A549 (cell line): ENCODE data around the gene NFKBIE. TPM values are rescaled to one million over a fixed set of nuclear protein-coding genes. Genes with fewer than 3 reads are reported as not detected.

Experiments
- ATAC-seq, 2 experiments: fragments of 200-7000 bp in 1 of 2; fragments of >200 bp in 1 of 2; cut with Nextera tagmentation in 1 of 2; cut with Tn5 transposase in 1 of 2; 3 replicates each; pipeline versions ENCODE4 v1.8.0 to v1.9.1; 2018 to 2020; ENCODE audit warnings: mild to moderate bottlenecking in 1 of 2, moderate library complexity in 1 of 2
- CTCF ChIA-PET: fragments of 300-600 bp; sonication (Branson Sonifier 250); formaldehyde crosslinking; extraction: SDS; loops from one replicate; lab custom pipeline; 2021; ENCODE audit warnings: antibody characterized with exemption, inconsistent platforms; lab: Yijun Ruan, JAX
- POLR2A ChIA-PET: fragments of 350-600 bp; formaldehyde crosslinking; extraction: SDS; loops from one replicate; lab custom pipeline; 2021; ENCODE audit warnings: antibody characterized with exemption, inconsistent platforms; lab: Yijun Ruan, JAX
- DNase-seq, 2 experiments: peaks; one replicate each; pipeline versions ENCODE4 v3.0.0 to v3.0.0-alpha.2; 2011 to 2016; ENCODE audit warnings: low read depth in 1 of 2, low spot score in 1 of 2
- FAIRE-seq: peaks from 2 replicates; lab custom pipeline; 2011; peaks lifted over from hg19 to GRCh38; lab: Jason Lieb, UNC
- H3K27ac ChIP-seq, 2 experiments: fragments of >200 bp; sonication (Bioruptor Twin); formaldehyde crosslinking; 3 replicates each; pipeline ENCODE4 v1.5.1; 2016 to 2017
- H3K4me1 ChIP-seq: fragments of >200 bp; sonication (Bioruptor Twin); formaldehyde crosslinking; 3 replicates; pipeline ENCODE4 v1.6.1; 2016
- H3K4me2 ChIP-seq: fragments of >200 bp; sonication (Bioruptor Twin); formaldehyde crosslinking; 3 replicates; pipeline ENCODE4 v1.6.1; 2016
- H3K4me3 ChIP-seq: fragments of >200 bp; sonication (Bioruptor Twin); formaldehyde crosslinking; 3 replicates; pipeline ENCODE4 v1.5.1; 2016
- H3K9me3 ChIP-seq: fragments of >200 bp; sonication (Bioruptor Twin); formaldehyde crosslinking; 3 replicates; pipeline ENCODE4 v1.6.1; 2016
- BCL3 ChIP-seq: fragments of >200 bp; sonication (Bioruptor Twin); formaldehyde crosslinking; IDR thresholded peaks from 3 replicates; pipeline ENCODE4 v1.6.1; 2016
- CHD2 ChIP-seq: fragments of 150-350 bp; IDR thresholded peaks from 2 replicates; pipeline ENCODE4 v1.6.1; 2014; ENCODE audit warnings: low read length; ENCODE audit not compliant: partially characterized antibody
- CHD4 ChIP-seq: fragments of 200-600 bp; sonication (generic); IDR thresholded peaks from 2 replicates; pipeline ENCODE4 v1.6.1; 2016; ENCODE audit warnings: antibody characterized with exemption, mild to moderate bottlenecking, borderline replicate concordance
- E2F6 ChIP-seq: IDR thresholded peaks from 2 replicates; pipeline ENCODE4 v1.6.1; 2012; ENCODE audit warnings: low read depth, borderline replicate concordance
- GATA3 ChIP-seq: IDR thresholded peaks from 2 replicates; pipeline ENCODE4 v1.6.1; 2012; ENCODE audit warnings: borderline replicate concordance
- HMGXB4 ChIP-seq: fragments of 250-450 bp; sonication (Bioruptor Pico); IDR thresholded peaks from 2 replicates; pipeline ENCODE4 v1.5.0; 2021; ENCODE audit warnings: mild to moderate bottlenecking, moderate library complexity, borderline replicate concordance
- HOXA7 ChIP-seq: fragments of 250-450 bp; sonication (Bioruptor Pico); IDR thresholded peaks from 2 replicates; pipeline ENCODE4 v1.5.0; 2020; ENCODE audit warnings: mild to moderate bottlenecking, moderate library complexity
- HOXB13 ChIP-seq: fragments of 250-450 bp; sonication (Bioruptor Pico); IDR thresholded peaks from 2 replicates; pipeline ENCODE4 v1.5.0; 2020; ENCODE audit warnings: low read depth, mild to moderate bottlenecking, moderate library complexity
- HOXB5 ChIP-seq: fragments of 250-450 bp; sonication (Bioruptor Pico); IDR thresholded peaks from 2 replicates; pipeline ENCODE4 v1.5.0; 2020; ENCODE audit warnings: mild to moderate bottlenecking, moderate library complexity
- JUN ChIP-seq, 2 experiments: fragments of >200 bp; sonication (Bioruptor Twin); formaldehyde crosslinking; IDR thresholded peaks; 2 replicates in 1 of 2; 3 replicates in 1 of 2; pipeline ENCODE4 v1.6.1; 2016 to 2017
- JUNB ChIP-seq: fragments of >200 bp; sonication (Bioruptor Twin); formaldehyde crosslinking; IDR thresholded peaks from 2 replicates; pipeline ENCODE4 v1.6.1; 2016
- KDM5A ChIP-seq: fragments of 200-600 bp; sonication (generic); IDR thresholded peaks from 2 replicates; pipeline ENCODE4 v1.6.1; 2016; ENCODE audit warnings: antibody characterized with exemption, mild to moderate bottlenecking
- MAFK ChIP-seq: fragments of 450-650 bp; IDR thresholded peaks from 2 replicates; pipeline ENCODE4 v1.6.1; 2014; ENCODE audit not compliant: partially characterized antibody
- MAX ChIP-seq: IDR thresholded peaks from 2 replicates; pipeline ENCODE4 v1.6.1; 2012
- MAZ ChIP-seq: fragments of 150-350 bp; IDR thresholded peaks from 2 replicates; pipeline ENCODE4 v1.6.1; 2014; ENCODE audit warnings: antibody characterized with exemption, low read depth, low read length, borderline replicate concordance
- NFE2L2 ChIP-seq: fragments of 150-350 bp; conservative IDR thresholded peaks from 2 replicates; pipeline ENCODE4 v1.6.1; 2014; ENCODE audit warnings: low read length
- POLR2AphosphoS2 ChIP-seq: conservative IDR thresholded peaks from 2 replicates; pipeline ENCODE4 v1.6.1; 2012; ENCODE audit warnings: low read length, improper control_type of control experiment, inconsistent platforms
- RFX5 ChIP-seq: fragments of 450-650 bp; IDR thresholded peaks from 2 replicates; pipeline ENCODE4 v1.7.1; 2014; ENCODE audit warnings: antibody characterized with exemption, mild to moderate bottlenecking, moderate library complexity
- SREBF2 ChIP-seq: fragments of 450-650 bp; IDR thresholded peaks from 2 replicates; pipeline ENCODE4 v1.6.1; 2014; ENCODE audit warnings: mild to moderate bottlenecking, moderate library complexity
- TP53 ChIP-seq: fragments of 250-450 bp; sonication (Bioruptor Pico); IDR thresholded peaks from 2 replicates; pipeline ENCODE4 v1.5.0; 2021; ENCODE audit warnings: mild to moderate bottlenecking, moderate library complexity
- ZC3H11A ChIP-seq: fragments of 450-650 bp; IDR thresholded peaks from 2 replicates; pipeline ENCODE4 v1.6.1; 2014; ENCODE audit warnings: antibody characterized with exemption, mild to moderate bottlenecking
- ZNF302 ChIP-seq: fragments of 250-450 bp; sonication (Bioruptor Pico); IDR thresholded peaks from 2 replicates; pipeline ENCODE4 v1.9.0; 2021; ENCODE audit warnings: inconsistent platforms, mild to moderate bottlenecking, moderate library complexity
- WGBS: methylation state at CpG from one replicate; pipeline ENCODE4 v1.1.6; 2017; ENCODE audit errors: missing lambda C conversion rate; 5-methylcytosine and 5-hydroxymethylcytosine counted together
- polyA plus RNA-seq, 4 experiments: library from polyadenylated mRNA; depleted of rRNA in 3 of 4; stranded (reverse); fragments of >200 nt; fragmentation: RNase III in 1 of 4; extraction: RNeasy Plus Mini Kit Qiagen cat#74134 plus additional on column Dnase treatment in 1 of 4; gene quantifications; 2 replicates in 3 of 4; 3 replicates in 1 of 4; pipeline ENCODE4 v1.2.3, GENCODE V29; 2011 to 2017
- TF ChIP-seq, protein P1 (sequence below): fragments of >200 bp; sonication (Bioruptor Twin); formaldehyde crosslinking; IDR thresholded peaks from 2 replicates; pipeline ENCODE4 v1.6.1; 2016
- TF ChIP-seq, protein P2 (sequence below): fragments of 150-350 bp; IDR thresholded peaks from 2 replicates; pipeline ENCODE4 v1.6.1; 2014; ENCODE audit warnings: low read depth, mild to moderate bottlenecking, low read length

NFKBIE gene
- polyA plus RNA-seq, 2 of the 4 experiments (the other 2 are of a cell fraction): 6.0 to 6.3 TPM

- FAIRE-seq: no peak
- ATAC-seq: no peak
- ChIA-PET POLR2A (no interaction called here), CTCF (interaction anchor here (1.1 to 5.0 kb wide), 4 partner anchors 11 to 59 kb away, joined by 3 to 29 read pairs (median 6); no protein-coding TSS in a partner anchor)
- WGBS: 27% methylated on average over 9 of the region's 9 CpGs
- H3K4me2 ChIP-seq: no peak overlapping the region
- H3K4me1 ChIP-seq: no peaks in the 10 kb centered on the region
- no peak overlapping the region for H3K4me3 ChIP-seq
- TF ChIP-seq MAX (no peak), GATA3 (no peak), JUNB (no peak), CHD2 (no peak), E2F6 (no peak), JUN (IDR thresholded peaks at IDR 0.05) (no peak), RFX5 (no peak), NFE2L2 (no peak), CHD4 (no peak), MAZ (no peak), POLR2AphosphoS2 (no peak), HMGXB4 (CRISPR knock-in tag) (no peak), HOXB5 (no peak), MAFK (no peak), TP53 (CRISPR knock-in tag) (no peak)
- no peak for DNase-seq
- no peak overlapping the region for H3K27ac ChIP-seq
- H3K9me3 ChIP-seq: no peaks in the 10 kb centered on the region
These were observed 13.7 kb upstream of the NFKBIE start for GRCh38 chr6:44278774-44279697.

DNA sequence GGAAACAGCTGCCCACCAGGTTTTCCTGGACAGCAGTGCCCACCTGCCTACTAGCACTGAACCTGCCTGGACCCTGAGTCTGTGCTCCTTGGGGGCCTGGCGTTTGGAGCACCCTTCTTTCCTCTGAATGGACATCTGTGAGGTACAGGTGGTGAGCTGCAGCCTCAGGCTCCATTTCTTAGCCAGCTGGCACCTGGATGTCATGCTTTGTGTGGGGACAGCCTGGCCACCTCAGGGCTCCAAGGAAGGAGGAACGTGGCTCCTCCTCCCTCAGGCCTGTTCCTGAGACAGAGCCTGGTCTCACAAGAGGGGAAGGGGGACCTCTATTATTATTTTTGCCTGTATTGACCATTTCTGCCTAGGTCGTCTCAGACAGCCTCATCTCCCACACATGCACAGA is 13.0 kb upstream of the NFKBIE start:
- 27% methylated on average over 3 of the region's 3 CpGs for WGBS
- no peak overlapping the region for H3K4me3 ChIP-seq
- H3K9me3 ChIP-seq: no peaks in the 10 kb centered on the region
- H3K4me2 ChIP-seq: no peak overlapping the region
- ATAC-seq: no peak
- ChIA-PET POLR2A (no interaction called here), CTCF (interaction anchor here (1.1 to 5.0 kb wide), 5 partner anchors 10 to 59 kb away, joined by 3 to 29 read pairs (median 5); no protein-coding TSS in a partner anchor)
- H3K27ac ChIP-seq: no peak overlapping the region
- no peak for DNase-seq
- H3K4me1 ChIP-seq: no peaks in the 10 kb centered on the region
- FAIRE-seq: no peak
- no peak for TF ChIP-seq ZC3H11A
- TF ChIP-seq HOXA7 (CRISPR knock-in tag): no peak
- TF ChIP-seq, protein P1, sequence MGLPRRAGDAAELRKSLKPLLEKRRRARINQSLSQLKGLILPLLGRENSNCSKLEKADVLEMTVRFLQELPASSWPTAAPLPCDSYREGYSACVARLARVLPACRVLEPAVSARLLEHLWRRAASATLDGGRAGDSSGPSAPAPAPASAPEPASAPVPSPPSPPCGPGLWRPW: no peak
- no peak for TF ChIP-seq KDM5A
- TF ChIP-seq HOXB13 (CRISPR knock-in tag): no peak
- no peak for TF ChIP-seq TP53 (CRISPR knock-in tag)
- TF ChIP-seq MAZ: no peak
- TF ChIP-seq POLR2AphosphoS2: no peak
- TF ChIP-seq ZNF302: no peak
- TF ChIP-seq SREBF2: no peak
- TF ChIP-seq, protein P2, sequence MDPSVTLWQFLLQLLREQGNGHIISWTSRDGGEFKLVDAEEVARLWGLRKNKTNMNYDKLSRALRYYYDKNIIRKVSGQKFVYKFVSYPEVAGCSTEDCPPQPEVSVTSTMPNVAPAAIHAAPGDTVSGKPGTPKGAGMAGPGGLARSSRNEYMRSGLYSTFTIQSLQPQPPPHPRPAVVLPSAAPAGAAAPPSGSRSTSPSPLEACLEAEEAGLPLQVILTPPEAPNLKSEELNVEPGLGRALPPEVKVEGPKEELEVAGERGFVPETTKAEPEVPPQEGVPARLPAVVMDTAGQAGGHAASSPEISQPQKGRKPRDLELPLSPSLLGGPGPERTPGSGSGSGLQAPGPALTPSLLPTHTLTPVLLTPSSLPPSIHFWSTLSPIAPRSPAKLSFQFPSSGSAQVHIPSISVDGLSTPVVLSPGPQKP: no peak
- TF ChIP-seq E2F6: no peak
- no peak for TF ChIP-seq BCL3
